ENCODE measurements around the gene FMR1.

DNA sequence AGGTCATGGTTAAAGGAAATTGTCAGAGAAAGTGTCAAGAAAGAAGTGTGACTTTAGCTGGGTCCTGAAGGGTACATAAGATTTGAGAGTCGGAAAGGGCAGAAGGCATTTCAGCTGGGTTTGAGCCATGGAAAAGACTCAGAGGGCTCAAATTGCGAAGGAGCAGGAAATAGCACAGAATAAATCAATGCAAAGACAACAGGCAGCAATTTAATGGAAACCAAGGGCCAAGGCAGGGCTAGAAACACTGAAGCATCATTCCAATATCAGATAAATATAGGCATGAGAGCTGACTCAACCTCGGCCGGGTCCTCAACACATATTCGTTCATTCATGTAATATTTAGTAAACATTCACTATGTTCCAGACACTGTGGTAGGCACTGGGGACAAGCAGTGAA lies 3.6 kb upstream of the FMR1 start:
- TF ChIP-seq POLR2A (IDR thresholded peaks at IDR 0.05) = no peak
- TF ChIP-seq, protein P1, sequence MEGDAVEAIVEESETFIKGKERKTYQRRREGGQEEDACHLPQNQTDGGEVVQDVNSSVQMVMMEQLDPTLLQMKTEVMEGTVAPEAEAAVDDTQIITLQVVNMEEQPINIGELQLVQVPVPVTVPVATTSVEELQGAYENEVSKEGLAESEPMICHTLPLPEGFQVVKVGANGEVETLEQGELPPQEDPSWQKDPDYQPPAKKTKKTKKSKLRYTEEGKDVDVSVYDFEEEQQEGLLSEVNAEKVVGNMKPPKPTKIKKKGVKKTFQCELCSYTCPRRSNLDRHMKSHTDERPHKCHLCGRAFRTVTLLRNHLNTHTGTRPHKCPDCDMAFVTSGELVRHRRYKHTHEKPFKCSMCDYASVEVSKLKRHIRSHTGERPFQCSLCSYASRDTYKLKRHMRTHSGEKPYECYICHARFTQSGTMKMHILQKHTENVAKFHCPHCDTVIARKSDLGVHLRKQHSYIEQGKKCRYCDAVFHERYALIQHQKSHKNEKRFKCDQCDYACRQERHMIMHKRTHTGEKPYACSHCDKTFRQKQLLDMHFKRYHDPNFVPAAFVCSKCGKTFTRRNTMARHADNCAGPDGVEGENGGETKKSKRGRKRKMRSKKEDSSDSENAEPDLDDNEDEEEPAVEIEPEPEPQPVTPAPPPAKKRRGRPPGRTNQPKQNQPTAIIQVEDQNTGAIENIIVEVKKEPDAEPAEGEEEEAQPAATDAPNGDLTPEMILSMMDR (IDR thresholded peaks at IDR 0.05) = no peak

Data from tibial nerve (tissue), 3 donors.